GM13977 (cell line): ENCODE measurements around the gene PLEKHH2.

ENCODE experiments used
- DNase-seq: peaks from one replicate; pipeline ENCODE4 v3.0.0; 2012; ENCODE audit warnings: low spot score
- CTCF ChIP-seq: IDR thresholded peaks from 2 replicates; pipeline ENCODE4 v1.5.1; 2012; ENCODE audit warnings: mild to moderate bottlenecking, control low read depth; ENCODE audit not compliant: insufficient read depth; ENCODE audit errors: extremely low read depth, missing control alignments
- in situ Hi-C: fragments of 300-500 bp; cut with MboI; formaldehyde crosslinking; loops from one replicate; pipeline ENCODE4 v1.12.0; 2022; ENCODE audit warnings: low sequenced_read_pairs, low pct_unique_long_range_greater_than_20kb, mixed read lengths, inconsistent platforms; ENCODE audit not compliant: unreplicated experiment

Gene PLEKHH2

DNA sequence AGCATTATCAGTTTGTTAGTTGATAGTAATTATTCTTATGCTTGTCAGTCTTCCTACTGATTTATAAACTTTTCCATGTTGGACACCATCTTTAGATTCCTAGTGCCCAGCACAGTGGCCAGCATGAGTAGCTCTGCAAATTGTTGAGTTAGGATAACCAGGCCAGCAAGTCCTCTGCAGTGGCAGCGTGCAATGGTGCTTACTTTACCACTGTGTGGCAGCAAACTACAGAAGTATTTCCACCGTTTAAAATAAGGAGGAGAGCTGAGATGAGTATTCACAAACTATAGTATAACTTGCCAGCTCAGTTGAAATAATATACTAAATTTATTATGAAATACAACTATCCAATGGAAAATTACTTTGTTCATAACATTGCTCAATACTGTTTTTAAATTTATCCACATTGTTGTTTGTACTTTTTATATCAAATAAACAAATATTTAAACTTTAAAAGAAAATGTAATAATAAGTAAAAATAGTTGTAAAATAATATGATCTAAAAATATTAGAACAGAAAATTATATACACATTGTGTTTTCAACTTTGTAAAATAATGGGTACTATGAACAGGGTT is 31.9 kb upstream of the PLEKHH2 start:
- DNase-seq, result peak; percentile 24
- TF ChIP-seq CTCF, result peak; percentile 54
- in situ Hi-C loops, result no loop called here

- in situ Hi-C loops, result no loop called here
- TF ChIP-seq CTCF, result no peak
- DNase-seq, result no peak
These were observed 31.2 kb upstream of the PLEKHH2 start for GRCh38 chr2:43605851-43606250.

DNA sequence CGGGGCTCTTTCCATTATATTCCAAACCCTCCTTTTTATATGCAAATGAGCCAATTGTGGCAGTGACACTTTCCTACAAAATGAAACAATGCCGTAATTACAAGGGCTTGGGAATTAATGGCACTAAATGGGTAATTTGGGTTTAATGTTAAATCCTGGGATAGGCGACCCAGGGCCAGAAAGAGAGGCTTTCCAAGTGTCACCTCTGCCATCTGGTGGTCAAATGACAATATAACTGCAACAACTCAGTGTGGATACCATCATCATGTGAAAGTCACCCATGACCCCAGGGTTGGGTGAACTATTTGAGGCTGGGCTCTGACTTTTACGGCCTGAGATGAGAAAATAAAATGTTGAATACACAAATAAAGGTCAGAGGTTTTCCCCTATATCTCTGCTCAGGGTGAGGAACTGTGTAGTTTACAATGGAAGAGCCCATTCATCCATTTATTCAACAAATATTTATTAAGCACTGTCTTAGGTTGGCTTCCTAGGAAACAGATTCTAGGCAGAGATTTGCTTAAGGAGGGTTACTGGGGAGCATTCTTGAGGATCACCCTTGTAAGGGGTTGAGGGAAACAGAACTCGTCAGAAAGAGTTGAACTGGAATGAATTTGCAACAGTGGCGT is 27.7 kb upstream of the PLEKHH2 start:
- peak; percentile 36 for DNase-seq
- peak; percentile 74 for TF ChIP-seq CTCF
- in situ Hi-C loops, result no loop called here

- TF ChIP-seq CTCF, result no peak
- no peak for DNase-seq
- in situ Hi-C loops, result no loop called here
These were observed 26.7 kb upstream of the PLEKHH2 start for GRCh38 chr2:43610361-43610760.

- in situ Hi-C loops, result no loop called here
- peak; percentile 55 for DNase-seq
- TF ChIP-seq CTCF, result peak; percentile 82
These were observed 24.8 kb upstream of the PLEKHH2 start for GRCh38 chr2:43611987-43612894.

- in situ Hi-C loops, result no loop called here
- no peak for DNase-seq
- no peak for TF ChIP-seq CTCF
These were observed 24.1 kb upstream of the PLEKHH2 start for GRCh38 chr2:43612944-43613343.
